BE2C (cell line): Measurements from ENCODE around the gene LMF2.

ENCODE experiments used
- DNase-seq: peaks from one replicate; pipeline ENCODE4 v3.0.0-alpha.2; 2020
- H3K27me3 ChIP-seq: fragments of 250-450 bp; sonication (Bioruptor Pico); 2 replicates; pipeline ENCODE4 v1.5.1; 2020; ENCODE audit warnings: mild to moderate bottlenecking
- H3K36me3 ChIP-seq: fragments of 250-450 bp; sonication (Bioruptor Pico); 2 replicates; pipeline ENCODE4 v1.5.1; 2020; ENCODE audit warnings: mild to moderate bottlenecking
- H3K4me1 ChIP-seq: fragments of 250-450 bp; sonication (Bioruptor Pico); 2 replicates; pipeline ENCODE4 v1.5.1; 2020
- H3K4me3 ChIP-seq: 2 replicates; pipeline ENCODE4 v1.5.1; 2011; ENCODE audit warnings: low read depth, low read length
- H3K9me3 ChIP-seq: fragments of 250-450 bp; sonication (Bioruptor Pico); 2 replicates; pipeline ENCODE4 v1.5.1; 2020
- CTCF ChIP-seq: IDR thresholded peaks from 2 replicates; pipeline ENCODE4 v1.5.1; 2012; ENCODE audit warnings: mild to moderate bottlenecking, low read depth, low read length

Gene LMF2

GRCh38 chr22:50502628-50503474 is 4.7 kb downstream of the LMF2 start:
- H3K4me1 ChIP-seq: no peaks in the 10 kb centered on the region
- H3K27me3 ChIP-seq: no peaks in the 10 kb centered on the region
- no peaks in the 10 kb centered on the region for H3K9me3 ChIP-seq
- H3K36me3 ChIP-seq: peaks cover 26% of the 10 kb centered on the region
- no peak for TF ChIP-seq CTCF
- DNase-seq: peak; percentile 50
- H3K4me3 ChIP-seq: no peak overlapping the region

GRCh38 chr22:50502096-50502495 is 5.4 kb downstream of the LMF2 start:
- no peak for TF ChIP-seq CTCF
- Histone ChIP-seq H3K4me3 (no peak overlapping the region), H3K27me3 (no peaks in the 10 kb centered on the region), H3K4me1 (no peaks in the 10 kb centered on the region), H3K36me3 (peaks cover 23% of the 10 kb centered on the region), H3K9me3 (no peaks in the 10 kb centered on the region)
- no peak for DNase-seq

DNA sequence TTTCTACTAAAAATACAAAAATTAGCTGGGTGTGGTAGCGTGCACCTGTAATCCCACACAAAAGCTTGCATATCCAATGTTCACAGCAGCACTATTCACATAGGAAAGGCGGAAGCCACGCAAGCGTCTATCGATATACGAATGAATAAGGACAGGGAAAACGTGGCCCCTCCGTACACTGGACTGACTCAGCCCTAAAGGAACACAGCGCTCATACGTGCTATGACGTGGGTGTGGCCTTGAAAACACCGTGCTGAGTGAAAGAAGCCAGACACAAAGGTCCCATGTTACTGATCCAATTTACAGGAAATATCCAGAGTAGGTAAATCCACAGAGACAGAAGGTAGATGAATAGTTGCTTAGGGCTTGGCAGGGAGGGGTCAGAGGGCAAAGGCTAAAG is 7.0 kb downstream of the LMF2 start:
- TF ChIP-seq CTCF: no peak
- no peaks in the 10 kb centered on the region for H3K27me3 ChIP-seq
- no peaks in the 10 kb centered on the region for H3K9me3 ChIP-seq
- H3K4me1 ChIP-seq: no peaks in the 10 kb centered on the region
- peaks cover 14% of the 10 kb centered on the region for H3K36me3 ChIP-seq
- DNase-seq: no peak
- H3K4me3 ChIP-seq: no peak overlapping the region

- no peaks in the 10 kb centered on the region for H3K27me3 ChIP-seq
- peak; percentile 83 for DNase-seq
Measured at GRCh38 chr22:50498322-50498890, 9.1 kb downstream of the LMF2 start.

GRCh38 chr22:50497093-50497492 is 10.4 kb downstream of the LMF2 start:
- Histone ChIP-seq H3K4me1 (no peaks in the 10 kb centered on the region), H3K9me3 (no peaks in the 10 kb centered on the region), H3K4me3 (no peak overlapping the region), H3K27me3 (no peaks in the 10 kb centered on the region), H3K36me3 (no peaks in the 10 kb centered on the region; the same call in 1 of the 2 replicates)
- no peak for DNase-seq
- no peak for TF ChIP-seq CTCF

More at GRCh38 chr22:50498322-50498890, 9.1 kb downstream of the LMF2 start:
- Histone ChIP-seq H3K4me3 (peak overlapping the region; percentile 2; the same call in 1 of the 2 replicates), H3K36me3 (peaks cover 4% of the 10 kb centered on the region), H3K9me3 (no peaks in the 10 kb centered on the region), H3K4me1 (no peaks in the 10 kb centered on the region)
- peak; percentile 87 for TF ChIP-seq CTCF
